Measurements from ENCODE around the gene ZNF592.

- TF ChIP-seq CTCF (IDR thresholded peaks at IDR 0.05) = no peak
- no peak for TF ChIP-seq EP300 (IDR thresholded peaks at IDR 0.05)
Observed at GRCh38 chr15:84798436-84798946, 50.1 kb downstream of the ZNF592 start.

Data from tibial nerve (tissue), 4 donors.